Measurements from ENCODE around the gene NUAK2. TPM values are rescaled to one million over a fixed set of nuclear protein-coding genes. Genes with fewer than 3 reads are reported as not detected.

Gene NUAK2
- total and polyA plus RNA-seq, 2 of the 8 experiments (the other 6 are each of a cell fraction or from before 2014, with no cell fraction given): 9.4 to 12.9 TPM

DNA sequence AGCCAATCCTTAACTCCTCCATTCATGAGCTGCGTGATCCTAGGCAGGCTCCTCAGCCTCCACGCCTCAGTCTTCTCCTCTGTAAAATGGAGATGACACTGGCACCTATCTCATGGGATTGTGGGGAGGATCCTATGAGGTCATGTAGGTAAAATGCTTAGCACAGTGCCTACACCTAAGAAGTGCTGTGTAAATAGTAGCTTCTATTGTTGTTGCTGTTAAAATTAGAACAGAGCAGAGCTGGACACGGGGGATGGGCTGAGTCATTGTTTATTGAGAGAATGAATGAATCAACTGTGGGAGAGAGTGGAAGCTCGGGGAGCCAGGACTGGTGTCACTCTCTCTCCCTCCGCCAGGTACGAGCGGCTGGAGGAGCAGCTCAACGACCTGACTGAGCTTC is 50.8 kb downstream of the NUAK2 start:
- peaks cover 0 to 7% (median 0%) of the 10 kb centered on the region in 4 experiments; a peak in 1 of 8 replicates for H3K36me3 ChIP-seq (ENCODE audit: control insufficient read depth in 2 of 4, insufficient read depth in 4 of 4, low read length in 3 of 4)
- H3K79me1 ChIP-seq (ENCODE audit: low read depth, low read length): no peaks in the 10 kb centered on the region
- no peak overlapping the region for H3K14ac ChIP-seq (ENCODE audit: insufficient read length)
- no peak overlapping the region for H4K8ac ChIP-seq (ENCODE audit: extremely low read depth, insufficient read depth, low read length)
- H3K27me3 ChIP-seq (replicated peaks in 1 of 4; ENCODE audit: control insufficient read depth in 3 of 4, extremely low read depth in 1 of 4, insufficient read depth in 3 of 4, low read length in 3 of 4): no peaks in the 10 kb centered on the region
- no peak overlapping the region for H3K27ac ChIP-seq (ENCODE audit: low read depth, low read length)
- ChIA-PET POLR2A (ENCODE audit: partially characterized antibody) (interaction anchor here (1.1 to 7.4 kb wide), 6 partner anchors 33 to 66 kb away, joined by 3 to 85 read pairs (median 4); partner anchors contain the start of genes NUAK2 and TMCC2), CTCF (ENCODE audit: partially characterized antibody) (interaction anchor here (0.8 to 42.6 kb wide), 21 partner anchors 8 to 279 kb away, joined by 3 to 2424 read pairs (median 5); partner anchors contain the start of genes KLHDC8A, NUAK2 and TMCC2)
- peaks cover 5 to 25% (median 15%) of the 10 kb centered on the region in 4 experiments; a peak in 6 of 7 replicates for H3K4me1 ChIP-seq (replicated peaks in 1 of 4; ENCODE audit: control insufficient read depth in 3 of 4, insufficient read depth in 4 of 4, low read length in 3 of 4)
- no peaks in the 10 kb centered on the region for H3K23me2 ChIP-seq (ENCODE audit: low read depth, low read length)
- H2BK5ac ChIP-seq (ENCODE audit: low read depth, low read length): no peak overlapping the region
- no peak overlapping the region for H2BK15ac ChIP-seq (ENCODE audit: low read length)
- TF ChIP-seq CTBP2 (IDR thresholded peaks at IDR 0.05; ENCODE audit: borderline replicate concordance, insufficient read depth, insufficient read length, low read length) (no peak), SIN3A (conservative IDR thresholded peaks at IDR 0.05 in 1 of 2, IDR thresholded peaks at IDR 0.05 in 1 of 2; ENCODE audit: low read depth in 1 of 2, low read length in 2 of 2) (no peak), RNF2 (IDR thresholded peaks at IDR 0.05; ENCODE audit: borderline replicate concordance, low read depth, low read length, missing control alignments, poor library complexity, severe bottlenecking) (no peak), GTF2F1 (IDR thresholded peaks at IDR 0.05; ENCODE audit: borderline replicate concordance, low read depth, low read length) (no peak), KDM4A (IDR thresholded peaks at IDR 0.05; ENCODE audit: low read depth, low read length, severe bottlenecking) (no peak), SIX5 (IDR thresholded peaks at IDR 0.05; ENCODE audit: low read depth, low read length) (no peak), SP4 (IDR thresholded peaks at IDR 0.05; ENCODE audit: low read length) (no peak), ASH2L (IDR thresholded peaks at IDR 0.05; ENCODE audit: low read length) (no peak), CHD2 (IDR thresholded peaks at IDR 0.05; ENCODE audit: low read length) (no peak)
- TF ChIP-seq, protein P1, sequence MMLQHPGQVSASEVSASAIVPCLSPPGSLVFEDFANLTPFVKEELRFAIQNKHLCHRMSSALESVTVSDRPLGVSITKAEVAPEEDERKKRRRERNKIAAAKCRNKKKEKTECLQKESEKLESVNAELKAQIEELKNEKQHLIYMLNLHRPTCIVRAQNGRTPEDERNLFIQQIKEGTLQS (IDR thresholded peaks at IDR 0.05; ENCODE audit: insufficient read depth, low read depth, low read length): no peak
- no peaks in the 10 kb centered on the region for H3K9me3 ChIP-seq (ENCODE audit: insufficient read depth in 2 of 2, low read depth in 1 of 2, low read length in 1 of 2)
- H3K4ac ChIP-seq (replicated peaks; ENCODE audit: insufficient read length, low read depth, low read length): no peak overlapping the region
- no peak overlapping the region for H4K91ac ChIP-seq (replicated peaks; ENCODE audit: insufficient read length, low read length)
- DNase-seq (ENCODE audit: low read depth in 1 of 2, low spot score in 2 of 2) (no peak), FAIRE-seq (no peak)
- no peak overlapping the region for H3K23ac ChIP-seq (ENCODE audit: insufficient read length)
- H3K4me2 ChIP-seq (ENCODE audit: insufficient read depth in 1 of 2, low read depth in 2 of 2, low read length in 2 of 2): no peak overlapping the region
- H3K18ac ChIP-seq (ENCODE audit: extremely low read depth, low read length): no peak overlapping the region
- H4K20me1 ChIP-seq (replicated peaks in 1 of 2; ENCODE audit: control insufficient read depth in 1 of 2, insufficient read depth in 2 of 2, low read length in 2 of 2): peaks cover 0 to 2% of the 10 kb centered on the region in 2 experiments
- no peak overlapping the region for H2BK12ac ChIP-seq (ENCODE audit: low read depth, low read length)
- no peaks in the 10 kb centered on the region for H3K79me2 ChIP-seq (ENCODE audit: control insufficient read depth in 1 of 2, insufficient read depth in 2 of 2, low read length in 2 of 2)
- H2AK5ac ChIP-seq (ENCODE audit: low read depth, low read length): no peak overlapping the region
- H2BK120ac ChIP-seq (replicated peaks; ENCODE audit: low read depth, low read length): no peak overlapping the region
- H3K56ac ChIP-seq (replicated peaks; ENCODE audit: insufficient read length, low read depth, low read length): no peak overlapping the region
- no peak overlapping the region for H4K5ac ChIP-seq (ENCODE audit: insufficient read length, low read depth, low read length)
- 87% methylated on average over 8 of the region's 8 CpGs; no CpG with 5 or more reads in 1 of the 2 experiments for WGBS, 2 experiments (ENCODE audit: extremely low coverage in 1 of 2, insufficient coverage in 1 of 2, insufficient read length in 1 of 2, insufficient replicate concordance in 2 of 2, low coverage in 1 of 2, low lambda C conversion rate in 2 of 2, missing lambda C conversion rate in 1 of 2)
- H3K9ac ChIP-seq (replicated peaks in 1 of 4; ENCODE audit: extremely low read depth in 1 of 4, low read depth in 3 of 4, low read length in 3 of 4): no peak overlapping the region
- no peak overlapping the region for H2BK20ac ChIP-seq (ENCODE audit: low read length)
- H3K4me3 ChIP-seq (ENCODE audit: extremely low read depth in 1 of 4, insufficient read depth in 2 of 4, low read depth in 3 of 4, low read length in 4 of 4): no peak overlapping the region
- no peak overlapping the region for H2AFZ ChIP-seq (ENCODE audit: low read length)
